Muscle layer of colon (tissue), 2 donors: ENCODE measurements around the gene EVX2.

Experiments
- H3K27ac ChIP-seq: one replicate; pipeline ENCODE4 v1.7.0; 2013; ENCODE audit warnings: low read depth, mild to moderate bottlenecking, low read length, moderate library complexity
- H3K27me3 ChIP-seq, 2 donors: one replicate each; pipeline ENCODE4 v1.7.0; 2013; ENCODE audit warnings: low read length in 2 of 2, mild to moderate bottlenecking in 2 of 2; ENCODE audit not compliant: insufficient read depth in 2 of 2, control insufficient read depth in 1 of 2
- H3K36me3 ChIP-seq: one replicate; pipeline ENCODE4 v1.7.0; 2013; ENCODE audit warnings: mild to moderate bottlenecking, low read length; ENCODE audit not compliant: insufficient read depth
- H3K4me1 ChIP-seq: one replicate; pipeline ENCODE4 v1.7.0; 2013; ENCODE audit warnings: mild to moderate bottlenecking, low read length; ENCODE audit not compliant: insufficient read depth
- H3K4me3 ChIP-seq, 2 donors: one replicate each; pipeline ENCODE4 v1.7.0; 2013; ENCODE audit warnings: low read length in 2 of 2, low read depth in 1 of 2, mild to moderate bottlenecking in 1 of 2, moderate library complexity in 1 of 2
- H3K9ac ChIP-seq: one replicate; pipeline ENCODE4 v1.7.0; 2013; ENCODE audit warnings: low read length
- H3K9me3 ChIP-seq: one replicate; pipeline ENCODE4 v1.7.0; 2013; ENCODE audit warnings: mild to moderate bottlenecking, low read length
- donor health status: abdominal sarcoma.
- donor health status: Adenocarcinoma of cecum.

EVX2 gene

GRCh38 chr2:176104316-176105077 lies 20.7 kb upstream of the EVX2 start:
- Histone ChIP-seq H3K27ac (peak overlapping the region; percentile 71), H3K9me3 (no peaks in the 10 kb centered on the region), H3K36me3 (no peaks in the 10 kb centered on the region), H3K27me3 (peaks cover 50 to 83% of the 10 kb centered on the region in 2 donors), H3K4me1 (peaks cover 15% of the 10 kb centered on the region), H3K9ac (peak overlapping the region; percentile 54), H3K4me3 (peak overlapping the region; percentile 41 to 65)

GRCh38 chr2:176103742-176104315 lies 20.1 kb upstream of the EVX2 start:
- H3K4me3 ChIP-seq = peak overlapping the region; percentile 41 to 65
- no peaks in the 10 kb centered on the region for H3K9me3 ChIP-seq
- H3K27ac ChIP-seq = peak overlapping the region; percentile 71
- H3K27me3 ChIP-seq = peaks cover 50 to 82% of the 10 kb centered on the region in 2 donors
- H3K4me1 ChIP-seq = peaks cover 15% of the 10 kb centered on the region
- peak overlapping the region; percentile 36 for H3K9ac ChIP-seq
- no peaks in the 10 kb centered on the region for H3K36me3 ChIP-seq

DNA sequence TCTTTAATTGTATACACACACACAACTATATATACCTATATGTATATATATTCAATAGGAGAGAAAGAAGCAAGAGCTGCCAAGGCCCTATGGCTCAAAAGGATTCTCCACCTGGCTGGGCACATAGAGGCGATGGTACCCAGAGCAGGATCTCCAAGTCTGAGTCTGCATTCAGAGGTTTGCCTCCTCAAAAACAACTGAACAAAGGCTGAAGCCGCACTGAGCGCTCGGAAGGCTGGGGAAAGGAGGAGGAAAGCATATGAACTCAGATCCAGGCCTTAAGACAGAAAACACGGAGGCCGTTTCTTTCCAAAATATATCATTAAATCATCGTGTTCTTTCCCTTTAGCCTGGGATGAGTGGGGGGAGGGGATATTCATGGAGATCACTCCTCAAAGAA lies 19.4 kb upstream of the EVX2 start:
- H3K4me1 ChIP-seq = peaks cover 15% of the 10 kb centered on the region
- H3K27me3 ChIP-seq = peaks cover 56 to 87% of the 10 kb centered on the region in 2 donors
- no peak overlapping the region for H3K9ac ChIP-seq
- H3K4me3 ChIP-seq = no peak overlapping the region
- H3K36me3 ChIP-seq = no peaks in the 10 kb centered on the region
- H3K27ac ChIP-seq = no peak overlapping the region
- no peaks in the 10 kb centered on the region for H3K9me3 ChIP-seq

- H3K4me1 ChIP-seq = peaks cover 21% of the 10 kb centered on the region
- H3K9me3 ChIP-seq = no peaks in the 10 kb centered on the region
- peaks cover 64 to 95% of the 10 kb centered on the region in 2 donors for H3K27me3 ChIP-seq
- H3K9ac ChIP-seq = no peak overlapping the region
- no peak overlapping the region for H3K4me3 ChIP-seq
- no peaks in the 10 kb centered on the region for H3K36me3 ChIP-seq
- no peak overlapping the region for H3K27ac ChIP-seq
Observed at GRCh38 chr2:176102309-176102866, 18.6 kb upstream of the EVX2 start.

- H3K27me3 ChIP-seq = peaks cover 69 to 96% of the 10 kb centered on the region in 2 donors
- H3K27ac ChIP-seq = no peak overlapping the region
- H3K4me3 ChIP-seq = no peak overlapping the region
- no peaks in the 10 kb centered on the region for H3K36me3 ChIP-seq
- H3K4me1 ChIP-seq = peaks cover 21% of the 10 kb centered on the region
- H3K9me3 ChIP-seq = no peaks in the 10 kb centered on the region
- H3K9ac ChIP-seq = no peak overlapping the region
Observed at GRCh38 chr2:176101842-176102241, 18.1 kb upstream of the EVX2 start.

DNA sequence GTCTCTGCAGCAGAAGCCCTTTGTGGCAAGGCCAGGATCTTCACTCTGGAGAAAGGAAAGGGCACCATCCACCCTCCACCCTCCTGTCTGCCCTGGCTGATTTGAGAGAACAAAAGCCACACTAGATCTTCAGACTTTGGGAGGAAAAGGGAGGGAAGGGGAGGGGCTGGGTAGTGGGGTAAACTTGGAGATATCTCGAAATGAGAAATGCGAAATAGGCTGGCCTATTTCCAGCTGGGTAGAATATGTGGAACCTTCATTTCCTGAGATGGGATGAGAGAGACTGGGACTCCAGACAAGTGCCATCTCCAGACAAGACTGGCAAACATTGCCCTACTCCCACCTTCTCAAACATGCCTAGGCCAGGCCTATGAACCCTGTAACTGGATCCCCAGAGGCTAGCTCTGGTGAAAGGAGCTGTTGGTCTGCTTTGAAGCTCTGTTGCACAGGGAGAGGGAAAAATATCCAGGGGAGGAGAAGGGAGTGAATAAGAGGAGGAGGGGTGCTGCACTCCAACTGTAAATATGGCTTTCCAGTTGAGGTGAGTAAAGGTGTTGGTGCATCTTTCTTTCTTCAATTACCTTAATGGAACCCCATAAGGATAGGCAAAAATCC lies 17.6 kb upstream of the EVX2 start:
- H3K27me3 ChIP-seq = peaks cover 74 to 96% of the 10 kb centered on the region in 2 donors
- no peak overlapping the region for H3K4me3 ChIP-seq
- H3K27ac ChIP-seq = no peak overlapping the region
- peaks cover 18% of the 10 kb centered on the region for H3K4me1 ChIP-seq
- no peak overlapping the region for H3K9ac ChIP-seq
- no peaks in the 10 kb centered on the region for H3K36me3 ChIP-seq
- H3K9me3 ChIP-seq = no peaks in the 10 kb centered on the region

GRCh38 chr2:176100547-176101140 lies 16.9 kb upstream of the EVX2 start:
- no peaks in the 10 kb centered on the region for H3K36me3 ChIP-seq
- peaks cover 79 to 96% of the 10 kb centered on the region in 2 donors for H3K27me3 ChIP-seq
- H3K27ac ChIP-seq = no peak overlapping the region
- H3K9ac ChIP-seq = no peak overlapping the region
- H3K4me3 ChIP-seq = no peak overlapping the region
- peaks cover 15% of the 10 kb centered on the region for H3K4me1 ChIP-seq
- no peaks in the 10 kb centered on the region for H3K9me3 ChIP-seq

DNA sequence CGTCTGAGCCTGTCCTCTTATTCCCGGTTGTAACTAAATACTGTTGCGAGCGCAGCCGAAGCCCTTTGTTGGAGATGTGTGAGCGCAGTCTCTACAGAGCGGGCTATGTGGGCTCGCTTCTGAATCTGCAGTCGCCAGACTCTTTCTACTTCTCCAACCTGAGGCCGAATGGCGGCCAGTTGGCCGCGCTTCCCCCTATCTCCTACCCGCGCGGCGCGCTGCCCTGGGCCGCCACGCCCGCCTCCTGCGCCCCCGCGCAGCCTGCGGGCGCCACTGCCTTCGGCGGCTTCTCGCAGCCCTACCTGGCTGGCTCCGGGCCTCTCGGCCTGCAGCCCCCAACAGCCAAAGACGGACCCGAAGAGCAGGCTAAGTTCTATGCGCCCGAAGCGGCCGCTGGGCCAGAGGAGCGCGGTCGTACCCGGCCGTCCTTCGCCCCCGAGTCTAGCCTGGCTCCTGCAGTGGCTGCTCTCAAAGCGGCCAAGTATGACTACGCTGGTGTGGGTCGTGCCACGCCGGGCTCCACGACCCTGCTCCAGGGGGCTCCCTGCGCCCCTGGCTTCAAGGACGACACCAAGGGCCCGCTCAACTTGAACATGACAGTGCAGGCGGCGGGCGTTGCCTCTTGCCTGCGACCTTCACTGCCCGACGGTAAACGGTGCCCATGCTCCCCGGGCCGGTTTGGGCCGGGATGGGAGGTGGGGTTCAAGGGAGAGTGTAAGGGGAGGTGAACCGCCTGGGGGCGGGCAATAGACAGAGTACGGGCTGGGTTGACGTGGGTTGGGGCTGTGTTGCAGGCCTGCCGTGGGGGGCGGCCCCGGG lies 16.2 kb upstream of the EVX2 start, which contains the start of gene HOXD12:
TSS of gene HOXD12 (plus strand) at position 68 of the 819 bp plus-strand sequence. CDS start at position 75, 7 bp downstream.
- Histone ChIP-seq H3K9me3 (no peaks in the 10 kb centered on the region), H3K27ac (no peak within 1 kb of the TSS), H3K9ac (no peak within 1 kb of the TSS), H3K27me3 (peaks cover 79 to 96% of the 10 kb centered on the region in 2 donors), H3K4me1 (peaks cover 15% of the 10 kb centered on the region), H3K4me3 (no peak within 1 kb of the TSS), H3K36me3 (no peaks in the 10 kb centered on the region)

GRCh38 chr2:176099159-176099727 lies 15.5 kb upstream of the EVX2 start:
- no peak overlapping the region for H3K4me3 ChIP-seq
- peaks cover 14% of the 10 kb centered on the region for H3K4me1 ChIP-seq
- H3K36me3 ChIP-seq = no peaks in the 10 kb centered on the region
- H3K9me3 ChIP-seq = no peaks in the 10 kb centered on the region
- no peak overlapping the region for H3K27ac ChIP-seq
- H3K9ac ChIP-seq = no peak overlapping the region
- H3K27me3 ChIP-seq = peaks cover 82 to 96% of the 10 kb centered on the region in 2 donors

DNA sequence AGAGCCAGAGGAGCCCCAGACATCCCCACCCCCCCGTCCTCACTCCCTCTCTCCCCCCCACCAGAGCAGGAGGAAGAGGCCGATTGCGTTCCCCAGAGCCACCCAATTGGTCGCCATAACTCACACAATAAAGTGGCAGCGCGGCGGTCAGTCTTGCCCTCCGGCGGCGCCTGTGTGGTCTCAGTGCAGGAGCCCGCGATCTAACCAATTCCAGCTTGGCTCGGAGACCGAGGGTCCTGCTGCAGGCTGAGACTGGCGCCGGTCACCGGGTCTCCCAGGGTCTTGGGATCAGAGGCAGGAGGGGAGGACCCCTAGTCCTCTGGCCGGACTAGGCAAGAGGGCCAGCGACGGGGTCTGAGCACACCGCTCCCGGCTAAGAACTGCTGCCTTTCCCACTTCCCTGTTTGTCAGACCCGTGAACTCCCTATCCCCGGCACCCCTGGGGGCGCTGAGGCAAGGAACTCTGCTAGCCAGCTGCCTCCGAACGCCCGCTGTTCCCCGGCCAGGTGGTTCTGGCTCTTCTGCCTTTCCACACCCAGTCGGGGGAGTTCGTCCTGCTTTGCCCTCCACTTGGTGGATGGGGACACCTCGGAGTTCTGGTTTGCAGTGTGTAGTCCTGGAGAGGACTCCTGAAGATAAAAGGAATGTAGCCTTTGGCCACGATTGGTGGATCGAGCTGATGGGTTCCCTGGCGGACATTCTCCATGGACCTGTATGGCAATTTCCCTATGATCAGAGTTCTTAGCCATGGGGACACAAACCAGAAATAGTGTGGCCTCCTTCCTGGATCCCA lies 14.8 kb upstream of the EVX2 start:
- Histone ChIP-seq H3K27me3 (peaks cover 85 to 96% of the 10 kb centered on the region in 2 donors), H3K9me3 (peaks cover 3% of the 10 kb centered on the region)

More for the DNA sequence above, 14.8 kb upstream of the EVX2 start:
- Histone ChIP-seq H3K4me1 (peaks cover 9% of the 10 kb centered on the region), H3K4me3 (no peak overlapping the region), H3K27ac (no peak overlapping the region), H3K9ac (no peak overlapping the region), H3K36me3 (no peaks in the 10 kb centered on the region)
